Body of pancreas (tissue), 4 donors: ENCODE results near the gene ROPN1B.

ENCODE experiments used
- CTCF ChIP-seq, 7 experiments: fragments of 450-650 bp in 4 of 7; fragments of 200-600 bp in 3 of 7; sonication (generic) in 3 of 7; IDR thresholded peaks; one replicate each; pipeline ENCODE4 v1.5.1; 2016 to 2019; ENCODE audit warnings: antibody characterized with exemption in 7 of 7
- POLR2A ChIP-seq, 3 donors: fragments of 450-650 bp; IDR thresholded peaks; one replicate each; pipeline ENCODE4 v1.6.1; 2016; ENCODE audit warnings: antibody characterized with exemption in 3 of 3, mild to moderate bottlenecking in 2 of 3

- no peak for TF ChIP-seq CTCF (IDR thresholded peaks at IDR 0.05)
- no peak for TF ChIP-seq POLR2A (IDR thresholded peaks at IDR 0.05)
Observed at GRCh38 chr3:125967156-125967555, 1.8 kb upstream of the ROPN1B start.
